Type B pancreatic cell (in vitro differentiated cells): ENCODE results near the gene NOS1AP. TPM values are rescaled to one million over a fixed set of nuclear protein-coding genes. Genes with fewer than 3 reads are reported as not detected.

Experiments used
- DNase-seq: peaks from one replicate; pipeline ENCODE4 v3.0.0; 2021; ENCODE audit warnings: mixed read lengths; ENCODE audit not compliant: unreplicated experiment; ENCODE audit errors: extremely low spot score
- H3K27ac Mint-ChIP-seq: 2 replicates; pipeline ENCODE4 v1.8.0; 2021; ENCODE audit warnings: mild to moderate bottlenecking, mixed read lengths
- H3K27me3 Mint-ChIP-seq: 2 replicates; pipeline ENCODE4 v1.8.0; 2021; ENCODE audit warnings: mixed read lengths
- H3K36me3 Mint-ChIP-seq: 2 replicates; pipeline ENCODE4 v1.8.0; 2021; ENCODE audit warnings: mixed read lengths
- H3K4me1 Mint-ChIP-seq: one replicate; pipeline ENCODE4 v1.8.0; 2021; ENCODE audit warnings: mixed read lengths; ENCODE audit not compliant: unreplicated experiment
- H3K4me3 Mint-ChIP-seq: 2 replicates; pipeline ENCODE4 v1.8.0; 2021; ENCODE audit warnings: mild to moderate bottlenecking, mixed read lengths
- H3K9me3 Mint-ChIP-seq: 2 replicates; pipeline ENCODE4 v1.8.0; 2021; ENCODE audit warnings: mixed read lengths
- CTCF ChIP-seq: fragments of 200-600 bp; sonication (generic); conservative IDR thresholded peaks from 2 replicates; pipeline ENCODE4 v1.5.0; 2021; ENCODE audit warnings: antibody characterized with exemption, mild to moderate bottlenecking
- total RNA-seq: library from RNA; stranded (reverse); gene quantifications from 2 replicates; pipeline ENCODE4 v1.2.1, GENCODE V29; 2021; ENCODE audit warnings: low replicate concordance

NOS1AP gene
- total RNA-seq, 1 donor from 2014 or later: 10.4 TPM

- DNase-seq: no peak
- H3K27me3 Mint-ChIP-seq: no peaks in the 10 kb centered on the region
- peaks cover 16% of the 10 kb centered on the region for H3K4me1 Mint-ChIP-seq
- TF ChIP-seq CTCF: no peak
- no peaks in the 10 kb centered on the region for H3K9me3 Mint-ChIP-seq
- no peak overlapping the region for H3K4me3 Mint-ChIP-seq
- peak overlapping the region; percentile 66 for H3K27ac Mint-ChIP-seq
- no peaks in the 10 kb centered on the region for H3K36me3 Mint-ChIP-seq
Observed at GRCh38 chr1:162206749-162207635, 137.5 kb downstream of the NOS1AP start.

GRCh38 chr1:162207862-162208261, 138.4 kb downstream of the NOS1AP start:
- no peaks in the 10 kb centered on the region for H3K36me3 Mint-ChIP-seq
- H3K4me3 Mint-ChIP-seq: no peak overlapping the region
- no peak overlapping the region for H3K27ac Mint-ChIP-seq
- peaks cover 17% of the 10 kb centered on the region for H3K4me1 Mint-ChIP-seq
- DNase-seq: no peak
- H3K9me3 Mint-ChIP-seq: no peaks in the 10 kb centered on the region
- H3K27me3 Mint-ChIP-seq: no peaks in the 10 kb centered on the region
- no peak for TF ChIP-seq CTCF

GRCh38 chr1:162210196-162210595, 140.7 kb downstream of the NOS1AP start:
- Mint-ChIP-seq H3K9me3 (no peaks in the 10 kb centered on the region), H3K27me3 (no peaks in the 10 kb centered on the region), H3K4me1 (peaks cover 36% of the 10 kb centered on the region)

GRCh38 chr1:162212713-162213112, 143.2 kb downstream of the NOS1AP start:
- no peak overlapping the region for H3K27ac Mint-ChIP-seq
- H3K36me3 Mint-ChIP-seq: no peaks in the 10 kb centered on the region
- H3K27me3 Mint-ChIP-seq: no peaks in the 10 kb centered on the region
- no peak for TF ChIP-seq CTCF
- H3K4me3 Mint-ChIP-seq: no peak overlapping the region
- no peak for DNase-seq
- H3K9me3 Mint-ChIP-seq: no peaks in the 10 kb centered on the region
- peaks cover 36% of the 10 kb centered on the region for H3K4me1 Mint-ChIP-seq

More at GRCh38 chr1:162210196-162210595, 140.7 kb downstream of the NOS1AP start:
- H3K36me3 Mint-ChIP-seq: no peaks in the 10 kb centered on the region
- TF ChIP-seq CTCF: no peak
- DNase-seq: no peak
- H3K27ac Mint-ChIP-seq: no peak overlapping the region
- no peak overlapping the region for H3K4me3 Mint-ChIP-seq

- peak overlapping the region; percentile 17 for H3K27ac Mint-ChIP-seq
- H3K9me3 Mint-ChIP-seq: no peaks in the 10 kb centered on the region
- no peak overlapping the region for H3K4me3 Mint-ChIP-seq
- H3K4me1 Mint-ChIP-seq: peaks cover 42% of the 10 kb centered on the region
- DNase-seq: no peak
- no peak for TF ChIP-seq CTCF
- no peaks in the 10 kb centered on the region for H3K36me3 Mint-ChIP-seq
- H3K27me3 Mint-ChIP-seq: no peaks in the 10 kb centered on the region
Observed at GRCh38 chr1:162213281-162213912, 143.9 kb downstream of the NOS1AP start.
